Trophoblast cell (in vitro differentiated cells and primary cell): ENCODE data around the gene MYEOV.

Experiments
- DNase-seq, 2 donors: peaks; one replicate each; pipeline ENCODE4 v3.0.0-alpha.2; 2016
- H2AFZ ChIP-seq: 2 replicates; pipeline ENCODE4 v1.6.1; 2013; ENCODE audit warnings: low read length, moderate library complexity, mild to moderate bottlenecking; ENCODE audit not compliant: insufficient read depth, poor library complexity
- H2AK5ac ChIP-seq: 2 replicates; pipeline ENCODE4 v1.6.1; 2013; ENCODE audit warnings: mild to moderate bottlenecking, low read length
- H2BK120ac ChIP-seq: 2 replicates; pipeline ENCODE4 v1.6.1; 2013; ENCODE audit warnings: low read length, mild to moderate bottlenecking, moderate library complexity; ENCODE audit not compliant: insufficient read depth, poor library complexity
- H2BK12ac ChIP-seq: 2 replicates; pipeline ENCODE4 v1.6.1; 2013; ENCODE audit warnings: mild to moderate bottlenecking, low read length, moderate library complexity
- H2BK5ac ChIP-seq: 2 replicates; pipeline ENCODE4 v1.6.1; 2013; ENCODE audit warnings: low read length, low read depth, moderate library complexity, mild to moderate bottlenecking; ENCODE audit not compliant: poor library complexity
- H3K14ac ChIP-seq: 2 replicates; pipeline ENCODE4 v1.6.1; 2013; ENCODE audit warnings: mild to moderate bottlenecking, low read length
- H3K18ac ChIP-seq: 2 replicates; pipeline ENCODE4 v1.6.1; 2013; ENCODE audit warnings: mild to moderate bottlenecking, low read length
- H3K23ac ChIP-seq: 2 replicates; pipeline ENCODE4 v1.6.1; 2013; ENCODE audit warnings: low read length
- H3K27ac ChIP-seq: 2 replicates; pipeline ENCODE4 v1.5.1; 2013; ENCODE audit warnings: low read depth, mild to moderate bottlenecking, inconsistent platforms, low read length, moderate library complexity
- H3K27me3 ChIP-seq: 2 replicates; pipeline ENCODE4 v1.6.1; 2013; ENCODE audit warnings: inconsistent platforms, mild to moderate bottlenecking, low read length, moderate library complexity; ENCODE audit not compliant: insufficient read depth
- H3K36me3 ChIP-seq, 2 experiments: 1 replicate in 1 of 2; 2 replicates in 1 of 2; pipeline ENCODE4 v1.6.1; 2013; ENCODE audit warnings: low read length in 2 of 2, mild to moderate bottlenecking in 2 of 2, moderate library complexity in 1 of 2; ENCODE audit not compliant: insufficient read depth in 2 of 2, control insufficient read depth in 1 of 2
- H3K4ac ChIP-seq: 2 replicates; pipeline ENCODE4 v1.6.1; 2013; ENCODE audit warnings: low read depth, mild to moderate bottlenecking, low read length, moderate library complexity
- H3K4me1 ChIP-seq, 2 experiments: 1 replicate in 1 of 2; 2 replicates in 1 of 2; pipeline ENCODE4 v1.6.1; 2013; ENCODE audit warnings: low read length in 2 of 2, mild to moderate bottlenecking in 2 of 2, moderate library complexity in 1 of 2; ENCODE audit not compliant: insufficient read depth in 2 of 2, control insufficient read depth in 1 of 2
- H3K4me2 ChIP-seq: 2 replicates; pipeline ENCODE4 v1.6.1; 2013; ENCODE audit warnings: inconsistent platforms, mild to moderate bottlenecking, low read length, moderate library complexity
- H3K4me3 ChIP-seq: 2 replicates; pipeline ENCODE4 v1.5.1; 2013; ENCODE audit warnings: mild to moderate bottlenecking, low read depth, low read length, inconsistent platforms
- H3K79me1 ChIP-seq: one replicate; pipeline ENCODE4 v1.6.1; 2013; ENCODE audit warnings: low read length
- H3K79me2 ChIP-seq: 2 replicates; pipeline ENCODE4 v1.6.1; 2013; ENCODE audit warnings: low read length, mild to moderate bottlenecking; ENCODE audit not compliant: control insufficient read depth, insufficient read depth, poor library complexity
- H3K9ac ChIP-seq: 2 replicates; pipeline ENCODE4 v1.6.1; 2013; ENCODE audit warnings: mild to moderate bottlenecking, low read length
- H3K9me3 ChIP-seq: 2 replicates; pipeline ENCODE4 v1.6.1; 2013; ENCODE audit warnings: low read depth, mild to moderate bottlenecking, control low read depth, inconsistent platforms, low read length; ENCODE audit not compliant: insufficient read depth
- H4K12ac ChIP-seq: 2 replicates; pipeline ENCODE4 v1.6.1; 2013; ENCODE audit warnings: low read depth, mild to moderate bottlenecking, low read length, moderate library complexity
- H4K8ac ChIP-seq: 2 replicates; pipeline ENCODE4 v1.6.1; 2013; ENCODE audit warnings: low read depth, mild to moderate bottlenecking, low read length, moderate library complexity
- H4K91ac ChIP-seq: one replicate; pipeline ENCODE4 v1.6.1; 2013; ENCODE audit warnings: low read depth, mild to moderate bottlenecking, low read length, moderate library complexity
- WGBS: extraction: QIAGEN DNeasy Blood & Tissue Kit; methylation state at CpG from one replicate; pipeline ENCODE4 v1.1.7; 2013; ENCODE audit warnings: missing lambda C conversion rate; ENCODE audit not compliant: insufficient read length, insufficient coverage; ENCODE audit errors: extremely low coverage; 5-methylcytosine and 5-hydroxymethylcytosine counted together

MYEOV gene

DNA sequence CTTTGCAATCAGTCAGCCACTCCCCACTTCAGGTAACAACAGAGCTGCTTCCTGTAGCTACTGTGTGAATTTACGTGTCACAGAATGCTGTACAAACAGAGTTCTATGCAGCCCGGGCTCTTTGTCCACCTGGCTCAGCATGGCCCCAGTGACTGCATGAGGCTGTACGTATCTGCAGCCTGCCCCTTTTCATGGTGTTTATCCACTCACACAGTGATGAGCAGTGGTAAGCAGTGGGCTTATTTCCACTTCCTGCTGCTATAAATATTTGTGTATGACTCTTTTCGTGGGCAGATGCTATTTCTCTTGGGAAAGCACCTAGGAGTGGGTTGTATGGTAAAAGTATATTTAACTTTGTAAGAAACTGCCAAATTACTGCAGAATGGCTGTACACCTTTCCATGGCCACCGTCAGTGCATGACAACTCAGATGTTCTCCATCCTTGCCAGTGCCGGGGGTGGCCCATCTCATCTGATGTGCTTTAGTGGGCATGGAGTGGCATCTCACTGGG, 43.3 kb downstream of the MYEOV start:
- Histone ChIP-seq H3K23ac (no peak overlapping the region), H3K9me3 (peaks cover 13% of the 10 kb centered on the region), H3K4me3 (no peak overlapping the region), H3K4me2 (no peak overlapping the region), H4K12ac (no peak overlapping the region), H2AFZ (no peak overlapping the region), H2AK5ac (no peak overlapping the region), H3K4me1 (peaks cover 0 to 2% of the 10 kb centered on the region in 2 experiments), H3K4ac (no peak overlapping the region), H3K18ac (no peak overlapping the region), H3K9ac (no peak overlapping the region), H2BK120ac (no peak overlapping the region), H2BK5ac (no peak overlapping the region), H3K36me3 (no peaks in the 10 kb centered on the region), H4K91ac (no peak overlapping the region), H2BK12ac (no peak overlapping the region), H3K27ac (no peak overlapping the region), H3K79me2 (no peaks in the 10 kb centered on the region), H3K79me1 (no peaks in the 10 kb centered on the region), H3K14ac (no peak overlapping the region), H4K8ac (no peak overlapping the region), H3K27me3 (no peaks in the 10 kb centered on the region)
- DNase-seq: no peak
- no CpG with 5 or more reads among the region's 6 CpGs for WGBS

DNA sequence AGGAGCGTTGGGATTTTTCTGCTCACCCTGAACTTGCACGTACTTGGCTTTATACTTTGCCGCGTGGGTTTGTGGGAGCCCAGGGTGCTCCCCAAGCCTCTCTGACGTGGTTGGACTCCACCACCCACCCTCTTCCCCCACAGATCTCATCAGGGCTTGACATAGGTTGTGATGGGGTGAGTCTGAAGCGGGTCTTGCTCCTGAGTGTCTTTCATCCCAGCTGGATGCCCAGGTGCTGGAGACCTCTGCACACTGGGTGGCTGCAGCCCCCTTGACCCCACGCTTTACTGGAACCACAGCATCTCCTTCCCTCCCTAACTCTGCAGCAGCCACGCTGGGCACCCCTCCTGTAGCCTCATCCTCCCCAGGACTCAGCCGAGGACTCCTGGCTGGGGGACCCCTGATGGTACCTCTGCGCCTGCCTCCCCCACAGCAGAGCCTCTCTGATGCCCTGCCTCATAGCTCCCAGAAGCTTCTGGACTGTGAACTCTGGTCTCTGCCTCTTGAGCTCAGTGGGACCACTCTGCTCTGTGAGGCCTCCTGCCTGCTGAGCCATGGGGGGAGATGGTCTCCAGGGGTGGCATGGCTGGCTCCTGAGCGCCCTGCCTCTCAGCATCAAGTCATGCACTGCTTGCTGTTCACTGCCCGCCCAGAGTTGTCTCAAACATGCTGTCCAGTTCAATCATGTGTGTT, 45.2 kb downstream of the MYEOV start:
- Histone ChIP-seq H4K12ac (no peak overlapping the region), H2BK5ac (no peak overlapping the region)
- no CpG with 5 or more reads among the region's 12 CpGs for WGBS

DNA sequence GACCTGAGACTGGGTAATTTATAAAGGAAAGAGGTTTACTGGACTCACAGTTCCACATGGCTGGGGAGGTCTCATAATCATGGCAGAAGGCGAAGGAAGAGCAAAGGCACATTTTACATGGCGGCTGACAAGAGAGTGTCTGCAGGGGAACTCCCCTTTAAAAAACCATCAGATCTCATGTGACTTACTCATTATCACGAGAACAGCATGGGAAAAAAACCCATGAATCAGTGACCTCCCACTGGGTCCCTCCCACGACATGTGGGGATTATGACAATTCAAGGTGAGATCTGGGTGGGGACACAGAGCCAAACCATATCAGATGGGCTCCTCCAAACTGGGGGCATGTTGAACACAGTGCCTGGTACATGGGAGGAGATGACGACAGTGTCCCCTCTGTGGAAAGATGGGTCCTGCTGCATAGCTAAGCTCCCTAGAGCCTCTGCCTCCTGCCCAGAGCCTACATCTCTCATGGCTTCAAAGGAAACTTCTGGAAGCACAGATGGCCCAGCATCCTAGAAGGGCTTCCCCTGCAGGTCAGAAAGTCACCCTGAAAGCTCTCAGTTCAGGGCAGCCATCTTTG, 46.1 kb downstream of the MYEOV start:
- Histone ChIP-seq H2AK5ac (no peak overlapping the region), H3K9ac (no peak overlapping the region), H2AFZ (no peak overlapping the region), H3K27me3 (no peaks in the 10 kb centered on the region), H3K9me3 (peaks cover 15% of the 10 kb centered on the region), H3K4me1 (peaks cover 0 to 2% of the 10 kb centered on the region in 2 experiments), H3K36me3 (no peaks in the 10 kb centered on the region), H3K23ac (no peak overlapping the region), H2BK120ac (no peak overlapping the region), H3K4me3 (no peak overlapping the region), H3K79me1 (no peaks in the 10 kb centered on the region), H2BK5ac (no peak overlapping the region), H4K91ac (no peak overlapping the region), H3K79me2 (no peaks in the 10 kb centered on the region), H3K27ac (no peak overlapping the region), H4K12ac (no peak overlapping the region), H4K8ac (no peak overlapping the region), H3K4me2 (no peak overlapping the region), H3K4ac (no peak overlapping the region), H3K14ac (no peak overlapping the region), H3K18ac (no peak overlapping the region), H2BK12ac (no peak overlapping the region)
- WGBS: no CpG with 5 or more reads among the region's 5 CpGs
- DNase-seq: no peak

More for the DNA sequence above, 45.2 kb downstream of the MYEOV start:
- Histone ChIP-seq H4K8ac (no peak overlapping the region), H3K18ac (no peak overlapping the region), H3K9ac (no peak overlapping the region), H2AK5ac (no peak overlapping the region), H3K79me1 (no peaks in the 10 kb centered on the region), H3K23ac (no peak overlapping the region), H3K9me3 (peaks cover 15% of the 10 kb centered on the region), H4K91ac (no peak overlapping the region), H2AFZ (no peak overlapping the region), H3K79me2 (no peaks in the 10 kb centered on the region), H3K36me3 (no peaks in the 10 kb centered on the region), H3K4me1 (peaks cover 0 to 2% of the 10 kb centered on the region in 2 experiments), H2BK120ac (no peak overlapping the region), H3K4me3 (no peak overlapping the region), H3K4ac (no peak overlapping the region), H3K14ac (no peak overlapping the region), H3K27me3 (no peaks in the 10 kb centered on the region), H2BK12ac (no peak overlapping the region), H3K27ac (no peak overlapping the region), H3K4me2 (no peak overlapping the region)
- DNase-seq: no peak

GRCh38 chr11:69342588-69343330, 48.8 kb downstream of the MYEOV start:
- H2AK5ac ChIP-seq: no peak overlapping the region
- H3K9ac ChIP-seq: no peak overlapping the region
- no CpG with 5 or more reads among the region's 13 CpGs for WGBS
- no peak overlapping the region for H3K4me3 ChIP-seq
- H2BK120ac ChIP-seq: no peak overlapping the region
- H3K4me1 ChIP-seq: no peaks in the 10 kb centered on the region
- H3K4me2 ChIP-seq: no peak overlapping the region
- no peak overlapping the region for H2BK5ac ChIP-seq
- H4K91ac ChIP-seq: no peak overlapping the region
- no peak for DNase-seq
- H3K9me3 ChIP-seq: peaks cover 15% of the 10 kb centered on the region
- no peaks in the 10 kb centered on the region for H3K36me3 ChIP-seq
- no peak overlapping the region for H2AFZ ChIP-seq
- no peaks in the 10 kb centered on the region for H3K79me2 ChIP-seq
- no peak overlapping the region for H3K4ac ChIP-seq
- no peak overlapping the region for H3K27ac ChIP-seq
- H2BK12ac ChIP-seq: no peak overlapping the region
- no peak overlapping the region for H3K18ac ChIP-seq
- H3K14ac ChIP-seq: no peak overlapping the region
- no peaks in the 10 kb centered on the region for H3K27me3 ChIP-seq
- no peak overlapping the region for H4K8ac ChIP-seq
- no peak overlapping the region for H3K23ac ChIP-seq
- H3K79me1 ChIP-seq: no peaks in the 10 kb centered on the region
- no peak overlapping the region for H4K12ac ChIP-seq
